H9 (cell line): ENCODE measurements around the gene CTSL. TPM values are rescaled to one million over a fixed set of nuclear protein-coding genes. Genes with fewer than 3 reads are reported as not detected.

ENCODE experiments used
- DNase-seq: peaks from one replicate; pipeline ENCODE4 v3.0.0-alpha.2; 2017
- H2AFZ ChIP-seq: one replicate; pipeline ENCODE4 v1.6.1; 2013; ENCODE audit warnings: mild to moderate bottlenecking, low read length, control low read depth, moderate library complexity
- H2AK5ac ChIP-seq: 2 replicates; pipeline ENCODE4 v1.6.1; 2013; ENCODE audit warnings: low read length, control low read depth, mixed read lengths; ENCODE audit not compliant: insufficient read length
- H2BK120ac ChIP-seq: one replicate; pipeline ENCODE4 v1.6.1; 2013; ENCODE audit warnings: low read depth, mild to moderate bottlenecking, low read length, control low read depth, inconsistent platforms; ENCODE audit not compliant: poor library complexity, severe bottlenecking
- H2BK12ac ChIP-seq: 2 replicates; pipeline ENCODE4 v1.6.1; 2013; ENCODE audit warnings: low read length, control low read depth, mixed read lengths, low read depth; ENCODE audit not compliant: insufficient read length
- H2BK15ac ChIP-seq: 2 replicates; pipeline ENCODE4 v1.6.1; 2013; ENCODE audit warnings: low read depth, low read length, control low read depth
- H2BK20ac ChIP-seq: one replicate; pipeline ENCODE4 v1.6.1; 2013; ENCODE audit warnings: low read depth, mild to moderate bottlenecking, low read length, control low read depth, inconsistent platforms; ENCODE audit not compliant: poor library complexity, severe bottlenecking
- H2BK5ac ChIP-seq: 2 replicates; pipeline ENCODE4 v1.6.1; 2013; ENCODE audit warnings: low read length, control low read depth, mixed read lengths; ENCODE audit not compliant: insufficient read length
- H3K14ac ChIP-seq: 2 replicates; pipeline ENCODE4 v1.6.1; 2013; ENCODE audit warnings: low read length, control low read depth; ENCODE audit not compliant: insufficient read depth
- H3K18ac ChIP-seq: 2 replicates; pipeline ENCODE4 v1.6.1; 2013; ENCODE audit warnings: low read depth, mild to moderate bottlenecking, mixed read lengths, low read length, control low read depth; ENCODE audit not compliant: insufficient read length
- H3K23ac ChIP-seq: 2 replicates; pipeline ENCODE4 v1.6.1; 2013; ENCODE audit warnings: low read length, control low read depth, mixed read lengths, low read depth; ENCODE audit not compliant: insufficient read length
- H3K23me2 ChIP-seq: 2 replicates; pipeline ENCODE4 v1.6.1; 2013; ENCODE audit warnings: low read depth, mild to moderate bottlenecking, mixed read lengths, low read length, control low read depth; ENCODE audit not compliant: insufficient read length, poor library complexity, severe bottlenecking
- H3K27ac ChIP-seq: 2 replicates; pipeline ENCODE4 v1.5.1; 2013; ENCODE audit warnings: low read length, control low read depth, mixed read lengths, low read depth; ENCODE audit not compliant: insufficient read length
- H3K27me3 ChIP-seq: 2 replicates; pipeline ENCODE4 v1.6.1; 2013; ENCODE audit warnings: low read length, control low read depth, inconsistent platforms; ENCODE audit not compliant: insufficient read depth
- H3K4ac ChIP-seq: 2 replicates; pipeline ENCODE4 v1.6.1; 2013; ENCODE audit warnings: low read depth, mild to moderate bottlenecking, control low read depth, inconsistent platforms, low read length, moderate library complexity
- H3K4me1 ChIP-seq: 2 replicates; pipeline ENCODE4 v1.6.1; 2013; ENCODE audit warnings: low read length, control low read depth, inconsistent platforms; ENCODE audit not compliant: insufficient read depth
- H3K4me2 ChIP-seq: 2 replicates; pipeline ENCODE4 v1.6.1; 2013; ENCODE audit warnings: low read length, control low read depth, mixed read lengths; ENCODE audit not compliant: insufficient read length, insufficient read depth
- H3K56ac ChIP-seq: 2 replicates; pipeline ENCODE4 v1.6.1; 2013; ENCODE audit warnings: low read depth, mild to moderate bottlenecking, mixed read lengths, low read length, control low read depth; ENCODE audit not compliant: insufficient read length
- H3K79me1 ChIP-seq: 2 replicates; pipeline ENCODE4 v1.6.1; 2013; ENCODE audit warnings: low read depth, mild to moderate bottlenecking, moderate library complexity, low read length, control low read depth, inconsistent platforms; ENCODE audit not compliant: insufficient read depth, poor library complexity, severe bottlenecking
- H3K79me2 ChIP-seq: 2 replicates; pipeline ENCODE4 v1.6.1; 2013; ENCODE audit warnings: low read length, control low read depth, inconsistent platforms; ENCODE audit not compliant: insufficient read depth
- H3K9ac ChIP-seq: 2 replicates; pipeline ENCODE4 v1.6.1; 2013; ENCODE audit warnings: low read length, control low read depth, mixed read lengths; ENCODE audit not compliant: insufficient read length; ENCODE audit errors: extremely low read depth
- H3K9me3 ChIP-seq: one replicate; pipeline ENCODE4 v1.6.1; 2013; ENCODE audit warnings: low read depth, low read length, inconsistent platforms; ENCODE audit not compliant: control insufficient read depth
- H3T11ph ChIP-seq: one replicate; pipeline ENCODE4 v1.6.1; 2013; ENCODE audit warnings: mild to moderate bottlenecking, low read length, control low read depth, inconsistent platforms
- H4K20me1 ChIP-seq: one replicate; pipeline ENCODE4 v1.6.1; 2013; ENCODE audit not compliant: control insufficient read depth, insufficient read length, insufficient read depth
- H4K5ac ChIP-seq: 2 replicates; pipeline ENCODE4 v1.6.1; 2013; ENCODE audit warnings: low read depth, mild to moderate bottlenecking, mixed read lengths, low read length, control low read depth; ENCODE audit not compliant: insufficient read length
- H4K8ac ChIP-seq: replicated peaks from 2 replicates; pipeline ENCODE4 v1.6.1; 2013; ENCODE audit warnings: low read length, control low read depth, mixed read lengths, low read depth; ENCODE audit not compliant: insufficient read length
- H4K91ac ChIP-seq: 2 replicates; pipeline ENCODE4 v1.6.1; 2013; ENCODE audit warnings: low read depth, mild to moderate bottlenecking, moderate library complexity, mixed read lengths, low read length, control low read depth; ENCODE audit not compliant: insufficient read length
- H3K27ac Mint-ChIP-seq, 3 experiments: 2 replicates in 2 of 3; 3 replicates in 1 of 3; pipeline ENCODE4 v1.8.0; 2020 to 2021; ENCODE audit warnings: mixed read lengths in 3 of 3, mild to moderate bottlenecking in 1 of 3, moderate library complexity in 1 of 3
- H3K27me3 Mint-ChIP-seq: 2 replicates; pipeline ENCODE4 v1.8.0; 2021; ENCODE audit warnings: low read depth, mild to moderate bottlenecking, moderate library complexity, mixed read lengths
- H3K36me3 Mint-ChIP-seq, 3 experiments: 2 replicates in 2 of 3; 3 replicates in 1 of 3; pipeline ENCODE4 v1.8.0; 2020 to 2021; ENCODE audit warnings: low read depth in 3 of 3, mixed read lengths in 3 of 3; ENCODE audit not compliant: insufficient read depth in 1 of 3
- H3K4me1 Mint-ChIP-seq, 2 experiments: 2 replicates each; pipeline ENCODE4 v1.8.0; 2020; ENCODE audit warnings: mixed read lengths in 2 of 2
- H3K4me3 Mint-ChIP-seq, 2 experiments: 2 replicates in 1 of 2; 3 replicates in 1 of 2; pipeline ENCODE4 v1.8.0; 2020 to 2021; ENCODE audit warnings: mild to moderate bottlenecking in 2 of 2, mixed read lengths in 2 of 2, moderate library complexity in 1 of 2
- H3K9me3 Mint-ChIP-seq, 2 experiments: 2 replicates in 1 of 2; 3 replicates in 1 of 2; pipeline ENCODE4 v1.8.0; 2020; ENCODE audit warnings: mild to moderate bottlenecking in 2 of 2, mixed read lengths in 2 of 2, moderate library complexity in 1 of 2
- CTCF ChIP-seq: fragments of 200-600 bp; sonication (generic); conservative IDR thresholded peaks from 3 replicates; pipeline ENCODE4 v1.8.0; 2021; ENCODE audit warnings: antibody characterized with exemption, mild to moderate bottlenecking
- WGBS: extraction: QIAGEN DNeasy Blood & Tissue Kit; methylation state at CpG from one replicate; pipeline ENCODE4 v1.1.7; 2013; ENCODE audit warnings: missing lambda C conversion rate, low lambda C conversion rate, mixed read lengths; ENCODE audit not compliant: insufficient read length; ENCODE audit errors: extremely low coverage; 5-methylcytosine and 5-hydroxymethylcytosine counted together
- total RNA-seq: library from RNA; stranded (reverse); gene quantifications from 2 replicates; pipeline ENCODE4 v1.2.1, GENCODE V29; 2021

The CTSL gene
- total RNA-seq, 1 experiment from 2014 or later: 28.9 TPM

- no peak overlapping the region for H2BK120ac ChIP-seq
- H4K5ac ChIP-seq: no peak overlapping the region
- H3T11ph ChIP-seq: no peak overlapping the region
- WGBS: no CpG with 5 or more reads among the region's 2 CpGs
- H3K23me2 ChIP-seq: no peaks in the 10 kb centered on the region
- no peak for TF ChIP-seq CTCF
- no peak overlapping the region for H3K23ac ChIP-seq
- H2AFZ ChIP-seq: no peak overlapping the region
- no peak overlapping the region for H4K8ac ChIP-seq
- no peak overlapping the region for H3K14ac ChIP-seq
- Mint-ChIP-seq H3K4me1 (peaks cover under 1 to 2% of the 10 kb centered on the region in 2 experiments; a peak in 1 of 4 replicates), H3K9me3 (no peaks in the 10 kb centered on the region), H3K27me3 (peaks cover 37% of the 10 kb centered on the region), H3K36me3 (no peaks in the 10 kb centered on the region), H3K4me3 (no peak overlapping the region), H3K27ac (no peak overlapping the region)
- no peak overlapping the region for H3K27ac ChIP-seq
- no peak overlapping the region for H3K9ac ChIP-seq
- no peaks in the 10 kb centered on the region for H3K27me3 ChIP-seq
- no peak overlapping the region for H3K56ac ChIP-seq
- H3K79me2 ChIP-seq: no peaks in the 10 kb centered on the region
- H2BK20ac ChIP-seq: no peak overlapping the region
- H3K4me2 ChIP-seq: no peak overlapping the region
- no peaks in the 10 kb centered on the region for H3K4me1 ChIP-seq
- H2BK15ac ChIP-seq: no peak overlapping the region
- no peak overlapping the region for H2BK5ac ChIP-seq
- no peaks in the 10 kb centered on the region for H3K79me1 ChIP-seq
- no peak overlapping the region for H3K4ac ChIP-seq
- no peak for DNase-seq
- H3K18ac ChIP-seq: no peak overlapping the region
- no peaks in the 10 kb centered on the region for H3K9me3 ChIP-seq
- H2BK12ac ChIP-seq: no peak overlapping the region
- no peaks in the 10 kb centered on the region for H4K20me1 ChIP-seq
- H2AK5ac ChIP-seq: no peak overlapping the region
- no peak overlapping the region for H4K91ac ChIP-seq
Measured at GRCh38 chr9:87720173-87720572, 5.7 kb upstream of the CTSL start.
